GM18499 (cell line): ENCODE results near the gene NRXN3.

ENCODE experiments used
- ATAC-seq: cut with Tn5 transposase; IDR thresholded peaks from one replicate; pipeline ENCODE4 v1.9.1; 2021; ENCODE audit warnings: moderate number of reproducible peaks; ENCODE audit not compliant: insufficient read depth, unreplicated experiment

Gene NRXN3

GRCh38 chr14:79513446-79513845 is 1343.3 kb downstream of the NRXN3 start:
- no peak for ATAC-seq

GRCh38 chr14:79514700-79515099 is 1344.5 kb downstream of the NRXN3 start:
- ATAC-seq: no peak

- ATAC-seq: no peak
Observed at GRCh38 chr14:79515158-79515557, 1345.0 kb downstream of the NRXN3 start.

GRCh38 chr14:79516009-79516408 is 1345.8 kb downstream of the NRXN3 start:
- ATAC-seq: no peak

GRCh38 chr14:79525416-79525815 is 1355.2 kb downstream of the NRXN3 start:
- no peak for ATAC-seq

- no peak for ATAC-seq
Observed at GRCh38 chr14:79528828-79529416, 1358.7 kb downstream of the NRXN3 start.

- ATAC-seq: no peak
Observed at GRCh38 chr14:79530555-79530954, 1360.4 kb downstream of the NRXN3 start.

GRCh38 chr14:79534703-79535353 is 1364.7 kb downstream of the NRXN3 start:
- ATAC-seq: no peak

GRCh38 chr14:79540394-79540793 is 1370.2 kb downstream of the NRXN3 start:
- no peak for ATAC-seq

GRCh38 chr14:79542121-79542520 is 1371.9 kb downstream of the NRXN3 start:
- ATAC-seq: no peak

GRCh38 chr14:79543348-79543747 is 1373.2 kb downstream of the NRXN3 start:
- ATAC-seq: no peak

GRCh38 chr14:79543967-79544697 is 1374.0 kb downstream of the NRXN3 start:
- ATAC-seq: no peak

- ATAC-seq: no peak
Observed at GRCh38 chr14:79544698-79545070, 1374.5 kb downstream of the NRXN3 start.

GRCh38 chr14:79548836-79549235 is 1378.7 kb downstream of the NRXN3 start:
- ATAC-seq: no peak

- ATAC-seq: no peak
Observed at GRCh38 chr14:79549515-79549914, 1379.3 kb downstream of the NRXN3 start.

GRCh38 chr14:79551523-79551922 is 1381.3 kb downstream of the NRXN3 start:
- ATAC-seq: no peak

GRCh38 chr14:79552778-79553177 is 1382.6 kb downstream of the NRXN3 start:
- ATAC-seq: no peak

- ATAC-seq: no peak
Observed at GRCh38 chr14:79554816-79555215, 1384.6 kb downstream of the NRXN3 start.

GRCh38 chr14:79555429-79555828 is 1385.3 kb downstream of the NRXN3 start:
- ATAC-seq: no peak

GRCh38 chr14:79557309-79557708 is 1387.1 kb downstream of the NRXN3 start:
- no peak for ATAC-seq

- no peak for ATAC-seq
Observed at GRCh38 chr14:79562185-79562584, 1392.0 kb downstream of the NRXN3 start.

GRCh38 chr14:79564371-79564770 is 1394.2 kb downstream of the NRXN3 start:
- no peak for ATAC-seq
